Kasumi-1 (cell line): ENCODE results near the gene PANK4.

Source experiments
- DNase-seq, 2 experiments: peaks; one replicate each; lab custom pipeline; 2025; lab: John Stamatoyannopoulos, UW

Gene PANK4

GRCh38 chr1:2528966-2529783, 2.8 kb upstream of the PANK4 start:
- DNase-seq, result no peak

GRCh38 chr1:2528611-2528965, 2.2 kb upstream of the PANK4 start:
- DNase-seq, result no peak

- no peak for DNase-seq
These were observed 1.6 kb upstream of the PANK4 start for GRCh38 chr1:2528016-2528415.

- no peak for DNase-seq
These were observed 1.1 kb upstream of the PANK4 start for GRCh38 chr1:2527556-2527860.

- no peak for DNase-seq
These were observed 594 bp upstream of the PANK4 start for GRCh38 chr1:2526824-2527555.

- no peak for DNase-seq
These were observed 850 bp downstream of the PANK4 start for GRCh38 chr1:2525572-2525919.

- no peak for DNase-seq
These were observed 2.3 kb downstream of the PANK4 start for GRCh38 chr1:2523891-2524609.

GRCh38 chr1:2523191-2523890, 3.1 kb downstream of the PANK4 start:
- DNase-seq, result no peak

- DNase-seq, result no peak
These were observed 4.2 kb downstream of the PANK4 start for GRCh38 chr1:2522230-2522629.

- no peak for DNase-seq
These were observed 5.6 kb downstream of the PANK4 start for GRCh38 chr1:2520806-2521205.

- no peak for DNase-seq
These were observed 6.2 kb downstream of the PANK4 start for GRCh38 chr1:2520206-2520605.

GRCh38 chr1:2519729-2520128, 6.7 kb downstream of the PANK4 start:
- no peak for DNase-seq

- no peak for DNase-seq
These were observed 7.2 kb downstream of the PANK4 start for GRCh38 chr1:2519029-2519685.

- no peak for DNase-seq
These were observed 7.9 kb downstream of the PANK4 start for GRCh38 chr1:2518528-2518927.

- no peak for DNase-seq
These were observed 8.4 kb downstream of the PANK4 start for GRCh38 chr1:2517966-2518365.

- no peak for DNase-seq
These were observed 9.4 kb downstream of the PANK4 start for GRCh38 chr1:2516946-2517345.

GRCh38 chr1:2516124-2516523, 10.3 kb downstream of the PANK4 start:
- DNase-seq, result no peak

- DNase-seq, result no peak
These were observed 10.7 kb downstream of the PANK4 start for GRCh38 chr1:2515763-2516080.

- DNase-seq, result no peak
These were observed 11.3 kb downstream of the PANK4 start for GRCh38 chr1:2514863-2515762.

GRCh38 chr1:2513939-2514652, 12.3 kb downstream of the PANK4 start:
- no peak for DNase-seq
